HUDEP-2 (cell line): Measurements from ENCODE around the gene CILP.

Experiments
- DNase-seq, 76 experiments: peaks; one replicate each; lab custom pipeline; 2025; ENCODE audit not compliant: unreplicated experiment in 76 of 76; lab: John Stamatoyannopoulos, UW

The CILP gene

DNA sequence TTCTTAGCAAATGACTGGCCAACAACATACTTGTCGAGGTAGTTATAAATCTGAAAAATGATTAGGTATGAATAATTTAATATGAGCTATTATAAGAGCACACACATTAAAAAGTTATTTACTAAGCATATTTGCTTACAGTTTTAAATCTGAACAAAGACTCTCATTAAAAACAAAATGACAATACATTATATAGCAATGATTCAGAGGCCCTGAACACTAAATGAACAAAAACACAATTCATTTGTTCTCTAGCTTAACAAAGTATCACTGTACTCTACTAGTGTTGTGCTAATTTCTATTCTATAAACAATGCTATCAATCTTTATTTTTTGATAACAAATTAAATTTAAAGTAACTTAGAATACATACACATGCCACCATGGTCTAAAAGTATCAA, 47.1 kb downstream of the CILP start:
- no peak for DNase-seq

- DNase-seq, result no peak
These were observed 48.2 kb downstream of the CILP start for GRCh38 chr15:65163041-65163440.

DNA sequence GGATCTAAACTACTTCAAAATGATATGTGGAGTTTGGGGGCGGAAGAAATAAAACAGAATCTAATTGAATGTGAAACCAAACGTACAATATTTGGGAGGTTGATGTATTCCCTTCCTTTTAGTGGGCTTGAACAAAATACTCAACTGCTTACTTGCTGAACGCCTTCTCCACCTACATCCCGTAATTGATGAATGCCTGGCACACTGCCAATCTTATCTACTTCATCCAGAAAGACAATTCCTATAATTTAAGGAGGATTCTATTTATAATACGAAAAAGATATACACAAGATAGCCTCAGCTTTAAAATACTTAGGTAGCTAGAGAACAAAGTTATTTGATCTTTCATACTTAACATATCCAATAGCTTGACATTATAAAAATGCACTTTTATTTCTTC, 54.6 kb downstream of the CILP start:
- DNase-seq, result no peak

GRCh38 chr15:65154720-65155119, 56.6 kb downstream of the CILP start:
- no peak for DNase-seq

- no peak for DNase-seq
These were observed 63.4 kb downstream of the CILP start for GRCh38 chr15:65147902-65148301.

DNA sequence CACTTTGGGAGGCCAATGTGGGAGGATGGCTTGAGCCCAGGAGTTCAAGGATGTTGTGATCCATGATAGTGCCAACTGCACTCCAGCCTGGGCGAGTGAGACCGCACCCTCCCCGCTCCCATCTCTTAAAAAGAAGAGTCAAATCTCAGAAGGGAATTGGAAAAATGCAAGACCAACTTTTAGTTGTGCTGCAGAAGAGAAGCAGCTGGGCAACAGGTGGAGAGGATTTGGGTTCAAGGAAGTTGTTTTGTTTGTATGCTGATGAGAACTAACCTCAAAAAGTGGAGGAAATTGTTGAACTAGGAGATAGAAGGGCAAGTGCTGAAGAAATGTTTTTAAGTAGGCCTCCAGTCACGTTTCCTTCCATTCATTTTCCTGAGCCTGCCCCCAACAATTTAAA, 64.8 kb downstream of the CILP start:
- DNase-seq, result no peak
